GM19463 (cell line): ENCODE measurements around the gene GRHL1.
A peak's percentile ranks its signal among the peaks of the same experiment; 100 is the strongest.

Experiments
- ATAC-seq: cut with Tn5 transposase; IDR thresholded peaks from one replicate; pipeline ENCODE4 v1.9.1; 2021; ENCODE audit warnings: mild to moderate bottlenecking, moderate library complexity; ENCODE audit not compliant: unreplicated experiment

The GRHL1 gene

DNA sequence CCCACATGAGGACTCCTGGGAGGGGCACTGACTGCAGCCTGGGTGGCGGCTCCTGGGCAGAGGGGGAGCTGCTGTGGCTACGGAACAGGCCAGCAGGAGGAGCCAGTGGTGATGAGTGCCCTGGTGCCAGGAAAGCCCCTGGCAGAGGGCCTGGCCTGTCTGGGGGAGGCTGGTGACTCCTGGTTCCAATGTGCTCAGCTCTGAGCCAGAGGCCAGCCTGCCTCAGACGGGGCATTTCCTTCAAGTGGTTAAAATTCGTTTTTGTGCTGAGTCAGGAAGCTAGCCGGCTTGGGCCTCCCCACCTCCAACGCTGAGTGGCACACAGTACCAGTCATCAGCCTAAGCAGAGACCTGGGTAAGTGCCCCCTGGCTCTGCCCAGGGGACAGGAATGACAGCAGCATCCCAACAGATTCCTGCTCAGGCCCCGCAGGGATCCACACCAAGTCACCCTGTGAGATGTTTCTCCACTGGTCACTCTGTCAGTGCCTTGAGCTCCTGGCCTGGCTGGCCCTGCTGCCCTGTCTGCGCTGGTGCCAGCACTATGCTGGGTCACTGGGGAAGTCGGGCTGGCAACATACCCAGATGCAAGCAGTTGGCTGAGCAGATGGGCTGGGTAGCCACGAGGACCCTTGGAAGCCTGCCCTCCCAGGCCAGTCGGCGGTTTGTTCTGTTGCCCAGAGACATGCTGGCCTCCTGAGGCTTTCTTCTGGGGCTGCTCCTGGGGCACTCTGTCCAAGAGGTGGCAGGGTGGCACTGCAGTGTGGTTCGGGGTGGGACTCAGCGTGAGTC lies 84.8 kb downstream of the GRHL1 start:
- peak; percentile 91 for ATAC-seq

DNA sequence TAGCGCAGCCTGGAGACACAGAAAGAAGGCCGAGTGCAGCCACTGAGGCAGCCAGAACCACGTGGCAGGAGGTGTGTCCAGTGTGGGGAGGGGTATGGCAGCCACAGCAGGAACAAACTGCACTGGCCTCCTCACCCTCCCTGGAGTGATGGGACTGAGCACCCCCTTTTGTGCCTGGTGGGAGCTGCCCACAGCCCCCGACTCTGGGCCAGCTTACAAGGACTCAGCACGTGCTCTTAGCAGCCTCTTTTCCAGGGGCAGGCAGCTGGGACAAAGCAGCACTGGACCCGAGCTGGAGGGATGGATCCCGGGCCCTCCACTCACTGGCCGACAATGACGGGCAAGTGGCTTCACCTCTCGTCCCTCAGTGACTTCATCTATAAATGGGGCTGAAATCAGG lies 86.6 kb downstream of the GRHL1 start:
- no peak for ATAC-seq

- ATAC-seq: no peak
These were observed 87.2 kb downstream of the GRHL1 start for GRCh38 chr2:10038716-10039115.

GRCh38 chr2:10039658-10040410 lies 88.3 kb downstream of the GRHL1 start:
- ATAC-seq: no peak

DNA sequence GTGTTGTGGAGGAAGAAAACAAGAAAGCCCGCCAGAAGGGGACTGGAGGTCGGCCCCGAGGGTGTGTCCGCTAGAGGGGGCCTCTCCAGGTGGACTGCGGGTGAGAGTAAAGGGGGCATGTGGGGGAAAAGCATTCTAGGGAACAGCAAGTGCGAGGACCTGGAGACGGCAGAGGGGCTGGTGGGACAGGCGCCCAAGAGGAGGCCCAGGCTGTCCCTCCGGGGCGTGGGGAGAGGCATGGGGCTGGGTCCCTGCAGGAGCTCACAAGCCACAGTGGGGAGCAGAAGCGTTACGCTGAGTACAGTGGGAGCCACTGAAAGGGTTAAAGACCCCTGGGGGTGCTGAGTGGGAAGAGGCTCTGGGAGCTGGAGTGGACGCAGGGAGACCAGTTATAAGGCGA lies 90.2 kb downstream of the GRHL1 start:
- no peak for ATAC-seq

GRCh38 chr2:10042301-10043161 lies 91.0 kb downstream of the GRHL1 start:
- ATAC-seq: no peak

GRCh38 chr2:10043256-10043905 lies 91.9 kb downstream of the GRHL1 start, which contains the start of gene KLF11:
KLF11 (plus strand) TSS chr2:10043550; CDS start chr2:10043717, 167 bp downstream.
- ATAC-seq: peak; percentile 76

DNA sequence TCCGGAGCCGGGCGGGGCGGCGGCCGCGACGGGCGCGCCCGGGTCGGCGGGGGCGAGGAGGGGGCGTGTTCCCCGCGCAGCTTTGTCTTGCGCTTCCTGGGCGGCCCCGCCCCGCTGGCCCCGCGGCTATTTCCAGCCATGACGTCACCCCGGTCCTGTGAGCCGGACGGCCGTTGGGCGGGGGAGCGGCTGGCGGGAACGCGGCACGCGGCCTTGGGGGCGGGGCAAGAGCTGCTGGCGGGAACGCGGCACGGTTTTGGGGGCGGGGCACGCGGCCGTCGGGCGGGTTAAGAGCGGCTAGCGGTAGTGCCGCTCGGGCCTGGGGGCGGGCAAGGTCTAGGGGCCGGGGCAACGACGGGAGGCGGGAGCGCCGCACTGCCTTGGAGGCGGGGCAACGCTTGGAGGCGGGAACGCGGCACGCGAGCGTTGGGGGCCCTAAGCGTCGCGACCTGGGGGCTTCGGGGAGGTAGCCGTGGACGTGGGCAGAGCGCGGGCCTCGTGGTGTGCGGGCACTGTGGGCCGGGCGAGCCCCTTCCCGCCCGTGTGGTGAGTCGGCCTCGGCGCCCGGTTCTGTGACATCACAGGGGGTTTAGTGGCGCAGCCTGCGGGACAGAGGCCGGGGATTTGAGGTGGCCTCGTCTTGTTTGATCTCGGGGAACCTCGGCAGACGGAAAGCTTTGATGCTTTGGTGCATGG lies 92.6 kb downstream of the GRHL1 start:
- peak; percentile 58 for ATAC-seq

GRCh38 chr2:10045561-10046355 lies 94.3 kb downstream of the GRHL1 start:
- no peak for ATAC-seq

DNA sequence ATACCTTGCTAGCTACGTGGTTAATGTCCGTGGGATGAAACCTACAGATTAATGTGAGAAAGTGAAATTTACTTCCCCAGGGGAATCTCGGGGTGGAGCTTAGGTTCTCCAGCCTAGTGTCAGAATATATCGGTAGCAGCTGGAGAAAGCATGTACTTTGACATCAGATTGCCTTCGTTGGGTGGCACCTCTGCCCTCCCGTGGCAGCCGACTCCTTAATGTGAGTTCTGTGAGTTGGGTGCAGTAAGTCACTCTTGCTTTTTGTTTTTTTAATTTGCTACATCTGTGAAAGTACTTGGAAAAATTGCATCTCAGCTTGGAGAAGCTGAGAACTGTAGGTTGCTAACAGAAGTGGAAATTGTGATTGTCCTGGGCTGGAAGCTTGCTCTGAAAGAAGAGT lies 95.4 kb downstream of the GRHL1 start:
- ATAC-seq: no peak

DNA sequence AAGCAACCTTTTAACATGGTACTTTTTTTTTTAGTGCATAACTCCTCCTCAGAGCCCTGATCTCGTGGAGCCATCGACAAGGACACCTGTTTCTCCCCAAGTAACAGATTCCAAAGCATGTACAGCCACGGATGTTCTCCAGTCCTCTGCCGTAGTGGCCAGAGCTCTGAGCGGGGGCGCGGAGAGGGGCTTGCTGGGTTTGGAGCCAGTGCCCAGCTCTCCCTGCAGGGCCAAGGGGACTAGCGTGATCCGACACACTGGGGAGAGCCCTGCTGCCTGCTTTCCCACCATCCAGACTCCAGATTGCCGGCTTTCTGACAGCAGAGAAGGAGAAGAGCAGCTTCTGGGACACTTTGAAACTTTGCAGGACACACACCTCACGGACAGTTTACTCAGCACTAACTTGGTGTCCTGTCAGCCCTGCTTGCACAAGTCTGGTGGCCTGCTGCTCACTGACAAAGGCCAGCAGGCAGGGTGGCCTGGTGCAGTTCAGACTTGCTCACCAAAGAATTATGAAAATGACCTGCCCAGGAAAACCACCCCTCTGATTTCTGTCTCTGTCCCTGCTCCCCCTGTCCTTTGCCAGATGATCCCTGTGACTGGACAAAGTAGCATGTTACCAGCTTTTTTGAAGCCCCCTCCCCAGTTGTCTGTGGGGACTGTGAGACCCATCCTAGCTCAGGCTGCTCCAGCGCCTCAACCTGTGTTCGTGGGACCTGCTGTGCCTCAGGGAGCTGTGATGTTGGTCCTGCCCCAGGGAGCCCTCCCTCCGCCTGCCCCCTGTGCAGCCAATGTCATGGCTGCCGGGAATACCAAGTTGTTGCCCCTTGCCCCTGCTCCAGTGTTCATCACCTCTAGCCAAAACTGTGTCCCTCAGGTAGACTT lies 96.4 kb downstream of the GRHL1 start:
- no peak for ATAC-seq

DNA sequence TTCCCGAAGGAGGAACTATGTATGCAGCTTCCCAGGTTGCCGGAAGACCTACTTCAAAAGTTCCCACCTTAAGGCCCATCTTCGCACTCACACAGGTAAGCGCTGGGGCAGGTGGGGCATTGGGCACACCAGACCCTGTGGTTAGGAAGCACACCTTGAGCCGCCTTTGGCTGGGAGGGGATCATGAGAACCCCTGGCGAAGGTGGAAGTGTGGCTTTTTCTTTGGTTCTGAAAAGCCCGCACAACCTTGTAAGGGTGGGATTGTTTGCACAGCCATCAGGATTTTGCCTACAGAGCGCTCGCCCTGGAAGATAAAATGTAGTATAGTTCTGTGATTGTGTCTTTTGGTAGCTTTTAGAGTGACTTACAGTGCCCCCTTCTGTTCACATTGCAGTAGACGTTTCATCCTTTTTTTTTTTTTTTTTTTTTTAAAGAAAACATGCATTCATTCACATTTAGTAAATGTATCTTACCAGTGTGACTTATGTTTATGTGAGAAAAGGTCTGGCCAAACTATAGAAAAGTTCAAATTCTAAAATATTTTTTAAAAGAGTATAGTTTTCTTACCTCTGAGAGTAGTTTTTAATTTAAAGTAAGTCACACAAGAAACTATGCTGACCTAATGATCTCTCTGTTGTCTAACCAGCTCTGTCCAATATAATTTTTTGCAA lies 97.1 kb downstream of the GRHL1 start:
- no peak for ATAC-seq
